ENCODE measurements around the gene SH3PXD2A.

SH3PXD2A gene

GRCh38 chr10:103597003-103597402, 258.4 kb downstream of the SH3PXD2A start:
- DNase-seq = no peak

- no peak for DNase-seq
Measured at GRCh38 chr10:103595933-103596726, 259.2 kb downstream of the SH3PXD2A start.

- no peak for DNase-seq
Measured at GRCh38 chr10:103593022-103593570, 262.3 kb downstream of the SH3PXD2A start.

GRCh38 chr10:103592186-103593021, 263.0 kb downstream of the SH3PXD2A start:
- no peak for DNase-seq

- no peak for DNase-seq
Measured at GRCh38 chr10:103590744-103591291, 264.6 kb downstream of the SH3PXD2A start.

GRCh38 chr10:103590060-103590459, 265.3 kb downstream of the SH3PXD2A start:
- no peak for DNase-seq

GRCh38 chr10:103589074-103589630, 266.2 kb downstream of the SH3PXD2A start:
- DNase-seq = no peak

GRCh38 chr10:103587073-103587472, 268.3 kb downstream of the SH3PXD2A start:
- no peak for DNase-seq

GRCh38 chr10:103585011-103585405, 270.4 kb downstream of the SH3PXD2A start:
- DNase-seq = no peak

- DNase-seq = no peak
Measured at GRCh38 chr10:103584216-103585010, 271.0 kb downstream of the SH3PXD2A start.

- no peak for DNase-seq
Measured at GRCh38 chr10:103583871-103584215, 271.5 kb downstream of the SH3PXD2A start.

- DNase-seq = no peak
Measured at GRCh38 chr10:103582331-103583123, 272.8 kb downstream of the SH3PXD2A start.

- DNase-seq = no peak
Measured at GRCh38 chr10:103581499-103581898, 273.9 kb downstream of the SH3PXD2A start.

GRCh38 chr10:103580430-103580829, 274.9 kb downstream of the SH3PXD2A start:
- DNase-seq = no peak

- DNase-seq = no peak
Measured at GRCh38 chr10:103580011-103580410, 275.4 kb downstream of the SH3PXD2A start.

GRCh38 chr10:103578782-103579382, 276.5 kb downstream of the SH3PXD2A start:
- DNase-seq = no peak

GRCh38 chr10:103576862-103577261, 278.5 kb downstream of the SH3PXD2A start:
- DNase-seq = no peak

- DNase-seq = no peak
Measured at GRCh38 chr10:103576076-103576471, 279.3 kb downstream of the SH3PXD2A start.

GRCh38 chr10:103575416-103576075, 279.8 kb downstream of the SH3PXD2A start:
- no peak for DNase-seq

Data from NCI-H2227 treated with DMSO at 0.1 percent for 48 hours (cell line).